ENCODE data around the gene RANBP9. TPM values are rescaled to one million over a fixed set of nuclear protein-coding genes. Genes with fewer than 3 reads are reported as not detected.

Gene RANBP9
- 41.7 TPM for total RNA-seq

DNA sequence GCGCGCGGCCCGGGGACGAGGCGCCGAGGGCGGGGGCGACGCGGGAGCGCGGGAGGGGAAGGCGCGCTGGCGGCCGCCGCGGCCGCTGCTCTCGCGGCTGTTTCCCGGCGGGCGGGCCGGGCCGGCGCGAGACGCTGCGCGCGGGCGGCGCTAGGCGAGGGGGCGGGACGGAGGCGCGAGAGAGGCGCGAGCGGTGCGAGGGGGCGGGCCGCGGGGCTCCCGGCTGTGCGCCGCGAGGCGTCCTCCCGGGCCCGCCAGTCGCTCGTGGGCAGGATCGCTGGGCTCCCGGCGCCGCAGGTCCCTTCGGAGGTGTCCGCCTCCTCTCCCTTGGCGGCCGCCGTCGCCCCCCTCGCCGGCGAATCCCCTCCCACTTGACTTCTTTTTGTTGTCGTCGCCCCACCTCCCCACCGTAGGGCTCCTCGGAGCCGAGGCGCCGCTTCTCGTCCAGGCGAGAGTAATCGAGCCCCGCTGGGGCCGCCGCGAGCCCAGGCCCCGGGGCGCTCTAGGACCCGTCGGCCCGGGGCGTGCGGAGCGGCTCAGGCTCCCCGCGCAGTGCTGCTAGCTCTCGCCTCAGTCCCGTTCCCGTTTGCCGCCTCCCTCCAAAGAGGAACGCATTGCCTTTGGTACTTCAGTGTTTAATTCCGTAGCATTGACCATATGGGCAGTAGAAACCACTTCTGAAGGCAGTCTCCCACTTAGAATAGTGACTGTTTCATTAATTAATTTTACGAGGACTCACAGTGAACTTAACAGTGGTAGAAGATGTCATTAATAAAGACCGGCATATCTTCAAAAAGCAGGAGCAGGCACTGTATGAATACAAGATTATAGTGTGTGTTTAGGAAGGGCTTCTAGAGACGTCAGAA lies at the start of gene RANBP9:
Gene RANBP9, minus strand, starts transcription at position 103 of the 866 bp plus-strand sequence. CDS start 330 bp downstream, outside the sequence.
- peak; percentile 89 for DNase-seq (ENCODE audit: low spot score)

DNA sequence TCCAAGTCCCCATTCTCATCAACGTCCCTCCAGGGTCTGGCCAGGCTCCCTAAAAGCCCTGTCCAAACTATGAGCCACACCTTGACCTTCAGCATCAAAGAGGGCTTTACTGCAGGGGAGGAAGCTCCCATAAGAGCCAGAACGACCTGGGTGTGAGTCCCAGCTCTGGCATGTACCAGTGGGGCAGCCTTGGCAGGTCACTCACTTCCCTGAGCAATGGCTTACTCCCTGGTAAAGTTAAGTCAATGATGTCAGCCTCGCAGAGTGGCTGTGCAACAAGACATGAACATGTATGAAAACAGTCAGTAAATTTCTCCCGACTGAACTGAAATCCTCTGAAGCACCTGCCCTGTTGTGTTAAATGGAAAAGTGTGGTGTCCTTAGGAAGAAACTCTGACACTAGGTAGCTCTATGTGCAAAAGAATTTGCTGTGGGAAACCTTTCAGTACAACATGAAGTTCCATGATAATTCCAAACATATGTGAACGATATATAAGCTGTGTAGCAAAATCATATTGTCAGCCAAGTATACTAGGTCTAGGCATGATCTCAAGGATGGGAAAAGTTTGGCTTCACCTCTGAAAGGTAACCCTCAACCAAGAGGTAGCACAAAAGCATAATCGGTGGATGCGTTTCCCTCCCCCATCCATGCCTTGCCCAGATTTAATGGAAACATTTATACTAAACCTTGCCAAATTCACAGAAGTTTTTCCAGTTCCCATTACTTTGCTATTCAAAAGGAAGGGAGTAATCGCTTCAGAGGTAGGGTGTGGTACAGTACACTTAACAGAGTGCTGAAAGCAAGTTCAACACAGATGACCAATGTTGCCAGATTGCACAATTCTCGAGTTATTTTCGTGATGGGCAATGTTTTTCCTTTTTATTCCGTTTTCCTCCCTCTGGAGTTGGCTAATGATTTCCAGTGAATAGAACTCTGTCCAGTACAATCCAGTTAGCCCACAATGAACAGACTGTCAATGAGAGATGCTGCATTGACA lies 49.0 kb upstream of the RANBP9 start:
- DNase-seq (ENCODE audit: low spot score): no peak

DNA sequence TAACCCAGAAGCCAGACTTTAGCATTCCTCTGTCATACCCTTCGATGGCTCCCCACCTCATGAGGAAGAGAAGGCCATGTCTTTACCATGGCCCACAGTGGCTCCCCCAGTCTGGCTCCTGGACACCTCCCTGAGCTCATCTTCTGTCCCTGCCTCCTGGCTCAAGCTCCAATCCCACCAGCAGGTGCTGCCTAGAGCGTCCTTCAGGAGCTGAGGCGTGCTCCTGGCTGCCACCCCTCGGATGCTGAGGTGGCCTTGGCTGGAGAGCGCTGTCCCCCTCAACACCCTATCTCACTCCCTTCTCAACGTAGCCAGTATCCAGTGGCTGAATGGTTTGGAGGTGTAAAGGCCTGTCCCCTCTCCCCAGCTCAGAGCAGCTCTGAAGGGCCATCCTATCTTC lies 47.4 kb upstream of the RANBP9 start:
- no peak for DNase-seq (ENCODE audit: low spot score)

DNA sequence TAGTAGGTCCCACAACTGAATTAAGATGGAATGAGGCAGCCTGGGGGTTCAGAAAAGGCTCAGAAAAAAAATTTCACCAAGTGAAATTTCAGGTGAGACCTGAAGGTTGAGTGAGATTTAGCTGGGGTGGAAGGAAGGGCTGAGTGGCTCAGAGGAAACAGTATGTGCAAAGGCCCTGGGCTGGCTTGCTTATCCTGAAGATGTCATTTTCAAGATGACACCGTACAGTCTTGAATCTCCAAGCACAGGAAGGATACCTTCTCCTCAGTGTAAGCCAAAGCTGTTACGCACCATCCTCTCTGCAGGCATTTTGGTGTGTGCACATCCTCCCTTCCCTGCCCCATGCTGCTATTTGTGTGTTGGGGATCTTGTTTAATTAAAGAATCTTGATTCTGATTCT lies 43.0 kb upstream of the RANBP9 start:
- DNase-seq (ENCODE audit: low spot score): no peak

GRCh38 chr6:13743736-13744127 lies 32.1 kb upstream of the RANBP9 start:
- no peak for DNase-seq (ENCODE audit: low spot score)

DNA sequence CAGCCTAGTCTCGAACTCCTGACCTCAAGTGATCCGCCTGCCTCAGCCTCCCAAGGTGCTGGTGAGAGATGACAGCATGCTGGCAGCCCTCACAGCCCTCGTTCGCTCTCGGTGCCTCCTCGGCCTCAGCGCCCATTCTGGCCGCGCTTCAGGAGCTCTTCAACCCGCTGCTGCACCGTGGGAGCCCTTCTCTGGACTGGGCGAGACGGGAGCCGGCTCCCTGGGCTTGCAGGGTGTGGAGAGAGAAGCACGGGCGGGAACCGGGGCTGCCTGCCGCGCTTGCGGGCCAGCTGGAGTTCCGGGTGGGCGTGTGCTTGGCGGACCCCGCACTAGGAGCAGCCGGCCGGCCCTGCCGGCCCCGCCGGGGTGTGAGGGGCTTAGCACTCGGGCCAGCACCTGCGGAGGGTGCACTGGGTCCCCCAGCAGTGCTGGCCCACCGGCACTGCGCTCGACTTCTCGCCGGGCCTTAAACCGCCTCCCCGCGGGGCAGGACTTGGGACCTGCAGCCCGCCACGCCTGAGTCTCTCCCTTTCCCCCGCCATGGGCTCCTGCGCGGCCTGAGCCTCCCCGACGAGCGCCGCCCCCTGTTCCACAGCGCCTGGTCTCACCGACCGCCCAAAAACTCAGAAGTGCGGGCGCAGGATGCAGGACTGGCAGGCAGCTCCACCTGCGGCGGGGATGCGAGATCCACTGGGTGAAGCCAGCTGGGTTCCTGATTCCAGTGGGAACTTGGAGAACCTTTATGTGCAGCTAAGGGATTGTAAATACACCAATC lies 31.5 kb upstream of the RANBP9 start:
- DNase-seq (ENCODE audit: low spot score): no peak

DNA sequence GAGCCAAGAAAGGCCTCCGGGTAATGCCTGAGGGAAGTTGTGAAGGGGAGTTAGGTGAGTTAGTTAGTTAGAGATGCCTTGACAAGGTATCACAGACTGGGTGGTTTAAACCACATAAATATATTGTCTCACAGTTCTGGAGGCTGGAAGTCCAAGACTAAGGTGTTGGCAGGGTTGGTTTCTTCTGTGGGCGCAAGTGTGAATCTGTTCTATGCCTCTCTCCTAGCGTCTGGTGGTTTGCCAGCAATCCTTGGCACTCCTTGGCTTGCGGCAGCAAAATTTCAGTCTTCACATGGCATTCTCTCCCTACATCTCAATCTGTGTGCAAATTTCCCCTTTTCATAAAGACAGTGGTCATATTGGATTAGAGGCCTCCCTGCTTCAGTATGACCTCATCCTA lies 29.7 kb upstream of the RANBP9 start:
- DNase-seq (ENCODE audit: low spot score): no peak

GRCh38 chr6:13735031-13735430 lies 23.4 kb upstream of the RANBP9 start:
- no peak for DNase-seq (ENCODE audit: low spot score)

GRCh38 chr6:13733178-13733887 lies 21.7 kb upstream of the RANBP9 start:
- DNase-seq (ENCODE audit: low spot score): peak; percentile 72

DNA sequence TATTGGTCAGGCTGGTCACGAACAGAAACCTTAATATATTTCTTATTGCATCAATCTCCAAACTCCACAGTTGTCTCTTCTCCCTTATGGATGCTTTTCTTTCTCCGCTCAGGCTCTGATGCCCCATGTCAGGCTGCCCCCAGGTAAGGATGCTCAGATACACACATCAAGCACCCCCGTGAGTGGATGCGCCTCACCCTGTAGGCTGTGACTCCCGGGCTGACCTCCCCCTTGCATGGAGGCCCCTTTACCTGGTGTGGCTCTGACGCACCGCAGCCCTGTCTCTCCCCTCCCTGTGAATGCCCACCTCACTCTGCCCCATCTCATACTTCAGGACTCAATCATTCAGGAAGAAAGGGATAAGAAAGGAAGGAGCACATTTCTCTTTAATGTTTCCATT lies 19.1 kb upstream of the RANBP9 start:
- no peak for DNase-seq (ENCODE audit: low spot score)

GRCh38 chr6:13729891-13730290 lies 18.3 kb upstream of the RANBP9 start:
- DNase-seq (ENCODE audit: low spot score): no peak

GRCh38 chr6:13725570-13725969 lies 13.9 kb upstream of the RANBP9 start:
- peak; percentile 68 for DNase-seq (ENCODE audit: low spot score)

- no peak for DNase-seq (ENCODE audit: low spot score)
These were observed 13.4 kb upstream of the RANBP9 start for GRCh38 chr6:13725052-13725451.

GRCh38 chr6:13724182-13724581 lies 12.5 kb upstream of the RANBP9 start:
- DNase-seq (ENCODE audit: low spot score): no peak

GRCh38 chr6:13722880-13723279 lies 11.2 kb upstream of the RANBP9 start:
- no peak for DNase-seq (ENCODE audit: low spot score)

- no peak for DNase-seq (ENCODE audit: low spot score)
These were observed 6.5 kb upstream of the RANBP9 start for GRCh38 chr6:13718123-13718458.

- no peak for DNase-seq (ENCODE audit: low spot score)
These were observed 5.3 kb upstream of the RANBP9 start for GRCh38 chr6:13716955-13717295.

DNA sequence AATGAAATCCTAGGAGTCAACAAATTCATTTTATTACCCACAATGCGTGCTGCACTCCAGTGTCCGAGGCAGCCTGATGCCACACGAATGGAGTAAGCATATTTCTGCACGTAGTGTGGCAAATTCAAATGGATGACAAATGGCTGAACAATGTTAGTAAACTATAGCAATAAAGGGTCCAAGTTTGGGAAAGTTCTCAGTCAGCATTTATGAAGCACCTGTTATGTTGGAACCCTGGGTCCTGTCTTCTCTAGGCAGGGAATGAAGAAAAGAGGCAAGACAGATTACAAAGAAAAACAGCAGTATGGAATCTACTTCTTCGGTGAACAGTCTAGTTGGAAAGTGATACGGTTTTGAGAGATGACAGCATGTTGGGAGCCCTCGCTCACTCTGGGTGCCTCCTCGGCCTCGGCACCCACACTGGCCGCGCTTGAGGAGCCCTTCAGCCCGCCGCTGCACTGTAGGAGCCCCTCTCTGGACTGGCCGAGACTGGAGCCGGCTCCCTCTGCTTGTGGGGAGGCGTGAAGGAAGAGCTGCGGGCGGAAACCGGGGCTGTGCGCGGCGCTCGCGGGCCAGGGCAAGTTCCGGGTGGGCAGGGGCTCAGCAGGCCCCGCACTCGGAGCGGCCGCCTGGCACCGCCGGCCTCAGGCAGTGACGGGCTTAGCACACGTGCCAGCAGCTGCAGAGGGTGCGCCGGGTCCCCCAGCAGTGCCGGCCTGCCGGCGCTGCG lies 4.8 kb upstream of the RANBP9 start:
- no peak for DNase-seq (ENCODE audit: low spot score)

GRCh38 chr6:13715444-13715883 lies 3.8 kb upstream of the RANBP9 start:
- DNase-seq (ENCODE audit: low spot score): no peak

GRCh38 chr6:13712599-13712898 lies 914 bp upstream of the RANBP9 start:
- no peak for DNase-seq (ENCODE audit: low spot score)

GRCh38 chr6:13711324-13711732 lies 307 bp downstream of the RANBP9 start:
- DNase-seq (ENCODE audit: low spot score): no peak

Measured in ureter (tissue), 1 donor.